Astrocyte (in vitro differentiated cells and primary cell): Measurements from ENCODE around the gene PTGIS.

Source experiments
- CTCF ChIP-seq: IDR thresholded peaks from 2 replicates; pipeline ENCODE4 v1.5.1; 2011; ENCODE audit warnings: low read depth, mild to moderate bottlenecking, inconsistent platforms, low read length, moderate library complexity; ENCODE audit not compliant: insufficient read depth
- EZH2 ChIP-seq: IDR thresholded peaks from 2 replicates; pipeline ENCODE4 v1.6.1; 2012; ENCODE audit warnings: mild to moderate bottlenecking, low read length, inconsistent platforms; ENCODE audit not compliant: insufficient read depth

GRCh38 chr20:49519777-49520359 lies 48.1 kb downstream of the PTGIS start:
- no peak for TF ChIP-seq CTCF
- TF ChIP-seq EZH2: no peak
